Esophagus squamous epithelium (tissue), 5 donors: ENCODE results near the gene LONP2. TPM values are rescaled to one million over a fixed set of nuclear protein-coding genes. Genes with fewer than 3 reads are reported as not detected.

Experiments used
- DNase-seq: peaks from one replicate; lab custom pipeline; 2025; lab: John Stamatoyannopoulos, UW
- H3K27ac ChIP-seq, 4 donors: fragments of 200-600 bp; sonication (generic); one replicate each; pipeline ENCODE4 v1.5.1; 2016 to 2019; ENCODE audit warnings: mild to moderate bottlenecking in 1 of 4
- H3K27me3 ChIP-seq, 4 donors: fragments of 200-600 bp; sonication (generic); 1 replicate in 3 of 4; 2 replicates in 1 of 4; pipeline versions ENCODE4 v1.5.1 to v1.6.0; 2017 to 2021; ENCODE audit warnings: antibody characterized with exemption in 1 of 4
- H3K36me3 ChIP-seq, 3 donors: fragments of 200-600 bp; sonication (generic); one replicate each; pipeline ENCODE4 v1.5.1; 2016 to 2019
- H3K4me1 ChIP-seq, 3 donors: fragments of 200-600 bp; sonication (generic); one replicate each; pipeline ENCODE4 v1.5.1; 2017 to 2019
- H3K4me3 ChIP-seq, 4 donors: fragments of 200-600 bp; sonication (generic); 1 replicate in 3 of 4; 2 replicates in 1 of 4; pipeline ENCODE4 v1.5.1; 2016 to 2019; ENCODE audit warnings: mild to moderate bottlenecking in 2 of 4, moderate library complexity in 1 of 4
- H3K9me3 ChIP-seq, 3 donors: fragments of 200-600 bp; sonication (generic); one replicate each; pipeline ENCODE4 v1.5.1; 2016 to 2019
- POLR2A ChIP-seq, 4 donors: fragments of 450-650 bp; IDR thresholded peaks; one replicate each; pipeline ENCODE4 v1.6.1; 2017; ENCODE audit warnings: antibody characterized with exemption in 4 of 4, mild to moderate bottlenecking in 4 of 4, moderate library complexity in 3 of 4
- WGBS, 2 donors: methylation state at CpG; one replicate each; pipeline ENCODE4 v1.1.5; 2018; 5-methylcytosine and 5-hydroxymethylcytosine counted together
- intact Hi-C: fragments of 100-400 bp; cut with DNase I; formaldehyde crosslinking; loops from one replicate; pipeline ENCODE4 v1.15.0; 2022
- total RNA-seq, 4 donors: library from RNA; depleted of rRNA; stranded (reverse); fragments of >200 nt; gene quantifications; one replicate each; pipeline ENCODE4 v1.1.0, GENCODE V29; 2016
- TF ChIP-seq, protein P1 (sequence below), 6 experiments: fragments of 450-650 bp in 4 of 6; fragments of 200-600 bp in 2 of 6; sonication (generic) in 2 of 6; IDR thresholded peaks; one replicate each; pipeline ENCODE4 v1.5.1; 2016 to 2019; ENCODE audit warnings: antibody characterized with exemption in 6 of 6, mild to moderate bottlenecking in 4 of 6, moderate library complexity in 4 of 6
- donor health status: DM: yes; HTN: yes; CAD: no.

The LONP2 gene
- total RNA-seq, 4 donors from 2014 or later: 30.9 to 57.2 (median 40.3) TPM

DNA sequence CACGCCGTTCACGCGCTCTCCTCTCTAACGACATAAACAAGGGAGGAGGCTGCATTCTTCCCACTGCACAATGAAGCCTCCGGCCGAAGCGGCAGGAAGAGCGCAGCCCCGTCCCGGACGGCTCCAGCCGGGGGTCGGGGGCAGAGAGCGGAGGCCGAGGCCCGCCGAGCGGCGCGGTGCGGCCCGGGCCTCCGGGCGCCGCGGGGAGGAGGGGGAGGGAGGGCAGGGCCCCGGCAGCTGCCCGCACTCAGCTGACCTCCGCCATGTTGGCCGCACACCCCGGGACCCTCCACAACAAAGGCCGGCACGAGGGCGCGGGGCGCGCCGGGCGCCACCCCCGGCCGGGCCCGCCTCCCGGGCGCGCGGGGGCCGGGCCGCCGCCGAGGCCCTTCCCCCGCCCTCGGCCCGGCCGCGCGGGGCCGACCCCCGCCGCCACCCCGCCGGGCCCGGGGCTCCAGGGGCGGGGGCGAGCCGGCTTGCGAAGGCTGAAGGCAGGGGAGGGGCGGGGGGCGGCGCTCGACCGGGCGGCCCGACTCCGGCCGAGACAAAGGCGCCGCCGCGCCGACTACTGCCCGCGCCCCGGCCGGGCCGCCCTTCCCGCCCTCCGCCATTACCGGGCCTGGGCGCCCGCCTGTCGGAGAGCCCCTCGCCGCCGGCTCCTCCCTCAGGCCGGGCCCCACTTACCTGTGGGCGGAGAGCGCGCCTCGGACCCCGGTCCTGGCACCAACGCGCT, 140.6 kb downstream of the LONP2 start:
- peaks cover 5 to 52% (median 29%) of the 10 kb centered on the region in 3 donors for H3K4me1 ChIP-seq

DNA sequence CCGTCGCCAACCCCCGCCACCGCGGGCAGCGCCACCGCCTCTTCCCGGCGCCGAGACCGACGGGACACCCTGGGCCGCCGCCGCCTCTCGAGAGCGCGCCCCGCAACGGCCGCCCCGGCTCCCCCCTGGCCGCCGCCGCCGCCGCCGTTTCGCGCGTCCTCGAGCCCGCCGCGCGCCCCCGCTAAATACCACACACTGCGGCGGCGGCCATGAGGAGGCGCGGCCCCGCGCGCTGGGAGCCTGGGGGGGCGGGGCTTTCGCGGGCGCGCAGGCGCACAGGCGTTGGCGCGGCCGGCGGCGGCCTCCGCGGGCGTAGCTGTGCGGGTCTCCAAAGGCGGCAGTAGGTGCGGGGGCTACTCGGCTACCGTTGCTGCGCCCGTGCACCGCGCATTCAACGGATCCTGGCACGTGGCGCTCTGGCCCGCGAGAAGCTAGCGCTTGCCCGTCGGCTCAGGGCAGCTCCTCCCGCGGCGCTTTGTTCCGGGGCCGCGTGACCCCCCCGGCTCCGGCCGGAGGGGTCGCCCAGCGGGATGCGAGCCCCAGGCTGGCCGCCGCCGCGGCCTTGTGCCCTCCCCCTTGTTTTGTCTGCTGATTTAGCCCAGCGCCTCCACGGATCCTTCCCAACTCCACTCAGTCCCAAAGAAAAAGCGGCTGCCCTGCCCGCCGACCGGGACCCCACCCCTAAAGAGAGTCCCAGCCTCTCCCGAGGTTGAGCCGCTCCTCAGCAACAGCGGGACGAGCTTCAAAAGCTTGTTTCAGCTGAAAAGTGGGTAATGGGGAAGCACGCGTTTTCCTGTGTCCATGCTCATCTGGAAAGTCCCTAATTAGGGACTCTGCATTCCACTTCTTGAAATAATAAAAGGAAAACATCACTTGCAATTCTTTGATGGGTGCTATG, 141.4 kb downstream of the LONP2 start, which contains the start of gene SIAH1:
Gene SIAH1 (minus strand): TSS at position 161 of the 898 bp plus-strand sequence. CDS start 22,985 bp downstream, outside the sequence.
- H3K4me1 ChIP-seq: peaks cover 5 to 44% (median 22%) of the 10 kb centered on the region in 3 donors
- no peaks in the 10 kb centered on the region for H3K9me3 ChIP-seq
- H3K4me3 ChIP-seq: peak within 1 kb of the TSS; percentile 79 to 99 (median 85)
- H3K36me3 ChIP-seq: no peaks in the 10 kb centered on the region
- no peaks in the 10 kb centered on the region for H3K27me3 ChIP-seq
- peak in 3 of 4 donors; percentile 65 to 90 (median 80) for TF ChIP-seq POLR2A (IDR thresholded peaks at IDR 0.05)
- TF ChIP-seq, protein P1, sequence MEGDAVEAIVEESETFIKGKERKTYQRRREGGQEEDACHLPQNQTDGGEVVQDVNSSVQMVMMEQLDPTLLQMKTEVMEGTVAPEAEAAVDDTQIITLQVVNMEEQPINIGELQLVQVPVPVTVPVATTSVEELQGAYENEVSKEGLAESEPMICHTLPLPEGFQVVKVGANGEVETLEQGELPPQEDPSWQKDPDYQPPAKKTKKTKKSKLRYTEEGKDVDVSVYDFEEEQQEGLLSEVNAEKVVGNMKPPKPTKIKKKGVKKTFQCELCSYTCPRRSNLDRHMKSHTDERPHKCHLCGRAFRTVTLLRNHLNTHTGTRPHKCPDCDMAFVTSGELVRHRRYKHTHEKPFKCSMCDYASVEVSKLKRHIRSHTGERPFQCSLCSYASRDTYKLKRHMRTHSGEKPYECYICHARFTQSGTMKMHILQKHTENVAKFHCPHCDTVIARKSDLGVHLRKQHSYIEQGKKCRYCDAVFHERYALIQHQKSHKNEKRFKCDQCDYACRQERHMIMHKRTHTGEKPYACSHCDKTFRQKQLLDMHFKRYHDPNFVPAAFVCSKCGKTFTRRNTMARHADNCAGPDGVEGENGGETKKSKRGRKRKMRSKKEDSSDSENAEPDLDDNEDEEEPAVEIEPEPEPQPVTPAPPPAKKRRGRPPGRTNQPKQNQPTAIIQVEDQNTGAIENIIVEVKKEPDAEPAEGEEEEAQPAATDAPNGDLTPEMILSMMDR (IDR thresholded peaks at IDR 0.05): peak in 1 of 6 experiments; percentile 13
- WGBS, 2 donors: 0 to 1% methylated on average over 23 to 28 of the region's 105 CpGs
- intact Hi-C loops: no loop called here
- H3K27ac ChIP-seq: peak within 1 kb of the TSS; percentile 95 to 100 (median 100)
- DNase-seq: peak; percentile 37

More for the DNA sequence above, 140.6 kb downstream of the LONP2 start:
- H3K9me3 ChIP-seq: no peaks in the 10 kb centered on the region
- peak overlapping the region; percentile 95 to 100 (median 100) for H3K27ac ChIP-seq
- H3K36me3 ChIP-seq: no peaks in the 10 kb centered on the region
- H3K27me3 ChIP-seq: no peaks in the 10 kb centered on the region
- intact Hi-C loops: no loop called here
- TF ChIP-seq POLR2A (IDR thresholded peaks at IDR 0.05): peak in 1 of 4 donors; percentile 2
- TF ChIP-seq, protein P1 (IDR thresholded peaks at IDR 0.05): no peak
- no peak for DNase-seq
- WGBS, 2 donors: 0% methylated on average over 14 of the region's 103 CpGs; no CpG with 5 or more reads in 1 of the 2 donors
- peak overlapping the region; percentile 79 to 99 (median 85) for H3K4me3 ChIP-seq

- DNase-seq: no peak
- no peaks in the 10 kb centered on the region for H3K9me3 ChIP-seq
- 88 to 90% methylated on average over 17 of the region's 17 CpGs for WGBS, 2 donors
- no peaks in the 10 kb centered on the region for H3K27me3 ChIP-seq
- no peak overlapping the region for H3K4me3 ChIP-seq
- peak overlapping the region in 3 of 4 donors; percentile 74 to 100 (median 95) for H3K27ac ChIP-seq
- TF ChIP-seq POLR2A (IDR thresholded peaks at IDR 0.05): no peak
- TF ChIP-seq, protein P1 (IDR thresholded peaks at IDR 0.05): no peak
- H3K36me3 ChIP-seq: no peaks in the 10 kb centered on the region
- intact Hi-C loops: no loop called here
- H3K4me1 ChIP-seq: peaks cover 5 to 32% (median 14%) of the 10 kb centered on the region in 3 donors
Measured at GRCh38 chr16:48386559-48387312, 142.6 kb downstream of the LONP2 start.

DNA sequence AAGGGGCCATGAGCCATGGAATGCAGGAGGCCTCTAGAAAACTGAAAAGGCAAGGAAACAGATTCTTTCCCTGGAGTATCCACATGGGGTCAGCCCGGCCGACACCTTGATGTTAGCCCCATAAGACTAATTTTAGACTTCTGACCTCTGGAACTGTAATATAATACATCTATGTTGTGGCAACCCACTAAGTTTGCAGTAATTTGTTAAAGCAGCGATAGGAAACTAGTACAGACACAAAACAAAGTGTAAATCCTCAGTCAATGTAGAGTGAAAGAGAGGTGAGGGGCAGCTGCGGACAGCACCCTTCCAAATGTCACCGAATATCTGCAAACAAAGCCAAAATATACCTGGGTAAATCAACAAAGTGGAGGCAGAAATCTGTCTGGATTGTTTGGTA, 148.3 kb downstream of the LONP2 start:
- intact Hi-C loops: no loop called here
- no peak for DNase-seq
- peaks cover 0 to 27% (median 4%) of the 10 kb centered on the region in 3 donors for H3K4me1 ChIP-seq
- no peaks in the 10 kb centered on the region for H3K9me3 ChIP-seq
- no peak for TF ChIP-seq POLR2A (IDR thresholded peaks at IDR 0.05)
- TF ChIP-seq, protein P1 (IDR thresholded peaks at IDR 0.05): no peak
- no peak overlapping the region for H3K27ac ChIP-seq
- no peaks in the 10 kb centered on the region for H3K27me3 ChIP-seq
- no peak overlapping the region for H3K4me3 ChIP-seq
- WGBS, 2 donors: 89 to 93% methylated on average over 5 of the region's 5 CpGs
- no peaks in the 10 kb centered on the region for H3K36me3 ChIP-seq
